NCI-H446 treated with DMSO at 0.1 percent for 48 hours (cell line): ENCODE measurements around the gene PI4K2B.
"Not testable (repeated sequence)": the region's sequence is repeated elsewhere in the genome, so short reads cannot be mapped to it uniquely, and the experiment has no call there.

Experiments used
- DNase-seq: peaks from one replicate; lab custom pipeline; 2025; lab: John Stamatoyannopoulos, UW

PI4K2B gene

DNA sequence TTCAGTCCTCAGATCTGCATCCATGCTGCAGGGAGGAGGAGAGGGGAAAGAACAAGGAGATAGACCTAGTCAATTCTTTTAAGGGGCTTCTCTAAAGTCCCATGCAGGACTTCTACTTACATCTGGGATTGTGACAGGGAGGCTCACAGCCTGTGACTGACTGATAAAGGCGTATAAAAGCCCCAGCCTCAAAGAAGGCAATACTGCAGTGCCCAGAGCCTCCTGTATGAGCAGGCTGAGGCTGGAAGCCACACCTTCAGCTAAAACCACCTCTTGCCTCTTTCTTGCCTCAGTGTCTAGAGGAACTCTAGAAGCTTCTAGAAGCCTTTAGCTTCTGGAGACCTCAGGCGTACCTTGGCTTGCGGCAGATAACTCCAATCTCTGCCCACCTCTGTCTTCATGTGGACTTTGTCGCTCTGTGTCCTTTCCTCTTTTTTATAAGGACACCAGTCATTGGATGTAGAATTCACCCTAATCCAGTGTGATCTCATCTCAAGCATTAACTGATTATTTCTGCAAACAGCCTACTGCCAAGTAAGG is 72.8 kb downstream of the PI4K2B start:
- DNase-seq: no peak

DNA sequence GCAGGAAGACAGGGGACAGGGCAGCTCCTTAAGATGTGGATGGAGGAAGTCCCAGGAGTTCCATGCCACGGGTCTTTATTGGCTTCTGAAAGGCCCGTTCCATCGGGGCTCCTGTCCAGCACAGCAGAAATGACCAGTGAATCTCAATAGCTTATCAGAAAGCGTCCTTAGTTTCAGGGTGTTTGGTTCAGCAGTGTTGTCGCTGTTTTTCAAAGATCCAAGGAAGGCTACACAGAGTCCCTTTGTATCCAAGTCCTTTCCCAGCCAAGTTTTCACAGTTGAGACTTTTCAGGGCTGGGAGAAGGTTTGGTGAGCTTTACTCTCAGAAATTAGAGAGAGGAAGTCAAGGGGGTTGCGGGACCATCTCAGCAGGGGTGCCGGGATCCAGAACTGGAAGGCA is 73.8 kb downstream of the PI4K2B start:
- DNase-seq: no peak

DNA sequence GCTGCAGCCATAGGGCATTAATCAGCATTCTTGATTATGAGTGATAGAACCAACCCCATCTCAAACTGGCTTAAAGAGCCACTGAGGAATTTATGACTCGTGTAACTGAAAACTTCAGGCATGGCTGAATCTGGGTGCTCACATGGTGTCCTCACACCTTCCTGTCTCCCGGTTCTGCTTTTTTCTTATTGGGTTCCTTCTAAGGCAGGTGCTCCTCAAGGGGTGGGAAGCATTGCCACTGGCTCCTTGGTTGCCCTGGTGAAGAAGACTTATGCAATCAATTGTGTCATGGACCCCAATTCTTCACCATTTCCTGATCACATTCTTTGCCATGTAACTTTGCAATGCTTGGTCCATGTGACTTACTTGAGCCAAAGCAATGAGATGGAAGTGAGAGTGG is 74.5 kb downstream of the PI4K2B start:
- DNase-seq: no peak

DNA sequence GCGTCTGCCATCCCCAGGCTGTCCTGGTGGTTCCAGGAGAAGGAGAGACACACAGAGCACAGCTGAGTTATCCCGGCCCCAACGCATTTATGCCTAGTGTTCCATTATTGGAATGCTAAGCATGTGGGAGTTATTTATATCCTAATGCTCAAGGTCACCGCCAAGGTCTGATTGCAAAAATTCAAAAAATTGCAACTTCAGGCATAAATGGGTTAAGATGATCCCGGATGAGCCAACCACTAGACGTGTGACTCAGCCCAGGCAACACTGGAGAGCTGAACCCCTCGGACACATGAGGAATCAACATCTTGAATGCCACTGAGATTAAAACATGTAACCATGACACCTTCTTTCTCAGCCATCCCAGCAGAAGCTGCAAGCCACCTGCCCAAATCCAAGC is 74.9 kb downstream of the PI4K2B start:
- DNase-seq: no peak

DNA sequence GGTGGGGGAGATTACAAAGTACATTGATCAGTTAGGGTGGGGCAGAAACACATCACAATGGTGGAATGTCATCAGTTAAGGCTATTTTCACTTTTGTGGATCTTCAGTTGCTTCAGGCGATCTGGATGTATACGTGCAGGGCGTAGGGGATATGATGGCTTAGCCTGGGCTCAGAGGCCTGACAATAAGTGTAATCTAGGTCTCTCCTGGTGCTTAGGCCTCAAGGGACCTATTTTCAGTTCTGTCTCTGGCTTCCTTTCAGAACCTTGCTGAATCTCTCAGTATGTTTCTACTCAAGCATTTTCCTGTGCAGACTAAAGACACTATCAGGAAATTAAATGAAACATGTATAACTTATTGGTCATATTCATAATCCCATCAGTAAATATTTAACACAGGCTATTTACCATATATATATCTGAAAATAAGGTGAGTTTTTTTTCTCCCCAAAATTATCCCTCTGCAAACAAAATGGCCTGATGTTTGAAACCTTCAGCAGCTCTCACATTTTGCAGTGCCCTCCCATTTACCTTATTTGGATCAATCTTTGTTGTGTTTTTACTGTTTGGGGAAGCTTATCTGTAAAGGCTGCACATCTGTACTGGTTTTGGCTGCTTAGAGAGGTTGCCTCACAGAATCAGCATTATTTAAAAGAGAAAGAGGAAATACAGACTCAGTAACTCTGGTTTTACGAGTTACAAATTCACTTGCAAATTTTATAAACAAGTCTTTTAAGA is 76.4 kb downstream of the PI4K2B start:
- DNase-seq: no peak

DNA sequence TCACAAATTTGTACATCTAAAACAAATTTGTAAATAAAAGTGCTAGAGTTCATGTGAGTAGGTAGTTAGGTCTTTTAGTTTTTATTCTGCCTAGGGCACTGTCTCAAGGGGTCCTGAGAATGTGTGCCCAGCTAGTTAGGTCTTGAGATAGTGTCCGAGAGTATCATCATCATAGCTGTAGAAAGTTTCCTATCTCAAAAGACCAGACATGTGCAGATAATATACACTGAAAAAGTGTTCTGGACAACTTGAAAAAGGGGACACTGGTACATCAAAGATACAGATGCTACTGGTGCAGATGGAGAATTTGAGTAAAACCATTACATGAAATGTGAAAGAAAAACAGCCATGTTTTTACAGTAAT is 77.0 kb downstream of the PI4K2B start:
- DNase-seq: no peak

DNA sequence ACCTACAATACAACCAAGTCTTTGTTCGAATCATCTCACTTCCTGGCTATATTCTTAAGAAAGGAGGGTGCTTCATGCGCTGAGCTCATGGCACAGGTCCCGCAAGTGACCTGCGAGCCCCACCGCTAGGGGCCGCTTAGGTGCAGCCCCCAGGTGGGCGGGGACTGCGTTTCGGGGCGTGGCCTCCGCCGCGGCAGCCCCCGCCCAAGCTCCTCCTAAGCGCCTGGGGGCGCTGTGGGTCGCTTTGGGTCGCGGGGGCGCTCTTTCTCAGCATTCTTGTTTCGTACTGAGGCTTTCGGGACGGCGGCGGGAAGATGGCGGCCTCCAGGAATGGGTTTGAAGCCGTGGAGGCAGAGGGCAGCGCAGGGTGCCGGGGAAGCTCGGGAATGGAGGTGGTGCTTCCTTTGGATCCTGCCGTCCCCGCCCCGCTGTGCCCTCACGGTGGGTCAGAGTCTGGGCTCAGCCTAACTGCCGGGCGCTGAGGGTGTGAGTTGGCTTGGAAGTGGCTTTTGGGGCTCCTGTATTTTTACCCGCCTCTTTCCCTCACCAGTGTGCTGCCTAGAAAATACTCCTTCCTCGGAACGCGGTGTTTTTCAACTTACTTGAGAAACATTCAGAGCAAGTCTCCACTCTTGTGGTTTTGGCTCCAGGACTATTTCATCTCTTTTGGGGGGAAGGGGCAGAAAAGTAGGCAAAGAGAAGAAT is 78.8 kb downstream of the PI4K2B start, which contains the start of gene ZCCHC4:
Gene ZCCHC4 (plus strand): TSS at position 279 of the 705 bp plus-strand sequence. CDS start 36 bp downstream, at position 315.
- DNase-seq: peak; percentile 54

DNA sequence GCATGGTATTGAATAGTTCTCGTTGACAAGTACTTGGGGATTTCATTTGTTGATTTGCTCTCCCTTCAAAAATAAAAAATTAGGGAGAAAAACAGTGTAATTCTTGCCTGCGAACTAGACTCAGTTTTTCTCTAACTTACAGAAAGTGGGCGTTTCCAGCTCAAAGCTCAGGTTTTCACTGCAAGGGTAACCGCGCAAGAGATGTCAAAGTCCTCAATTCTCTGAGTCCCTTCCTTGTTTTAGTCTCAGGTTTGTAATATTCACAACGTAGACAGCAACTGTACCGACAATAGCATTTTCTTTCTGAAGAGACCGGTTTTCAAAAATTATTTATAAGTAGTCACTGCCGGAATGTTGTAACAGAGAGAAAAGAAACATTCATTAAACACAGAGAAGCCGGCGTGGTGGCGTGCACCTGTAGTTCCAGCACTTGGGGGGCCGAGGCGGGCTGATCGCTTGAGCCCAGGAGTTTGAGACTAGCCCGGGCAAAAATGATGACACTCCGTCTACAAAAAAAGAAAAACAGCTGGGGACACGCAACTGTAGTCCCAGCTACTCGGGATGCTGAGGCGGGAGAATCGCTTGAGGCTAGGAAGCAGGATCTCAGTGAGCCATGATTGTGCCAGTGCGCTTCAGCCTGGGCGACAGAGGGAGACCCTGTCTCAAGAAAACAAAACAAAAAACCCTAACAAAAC is 79.5 kb downstream of the PI4K2B start:
- no peak for DNase-seq

DNA sequence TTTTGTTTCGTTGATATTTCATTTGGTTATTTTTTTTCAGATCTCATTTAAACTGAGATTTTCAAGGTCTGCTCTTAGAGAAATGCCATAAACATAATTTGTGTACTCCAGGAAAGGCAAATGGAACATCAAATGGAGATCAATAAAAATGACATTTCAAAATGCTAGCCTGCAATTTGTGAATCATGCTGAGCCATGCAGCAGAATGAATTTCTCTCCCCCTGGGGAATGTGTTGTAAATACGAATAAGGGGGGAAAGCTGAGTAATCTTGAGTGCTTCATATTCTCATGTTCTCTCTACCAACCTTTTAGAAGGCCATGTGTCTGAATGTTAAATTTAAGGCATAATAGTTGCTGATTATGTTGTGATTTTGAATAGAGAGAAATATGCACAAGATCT is 86.5 kb downstream of the PI4K2B start:
- DNase-seq: no peak

DNA sequence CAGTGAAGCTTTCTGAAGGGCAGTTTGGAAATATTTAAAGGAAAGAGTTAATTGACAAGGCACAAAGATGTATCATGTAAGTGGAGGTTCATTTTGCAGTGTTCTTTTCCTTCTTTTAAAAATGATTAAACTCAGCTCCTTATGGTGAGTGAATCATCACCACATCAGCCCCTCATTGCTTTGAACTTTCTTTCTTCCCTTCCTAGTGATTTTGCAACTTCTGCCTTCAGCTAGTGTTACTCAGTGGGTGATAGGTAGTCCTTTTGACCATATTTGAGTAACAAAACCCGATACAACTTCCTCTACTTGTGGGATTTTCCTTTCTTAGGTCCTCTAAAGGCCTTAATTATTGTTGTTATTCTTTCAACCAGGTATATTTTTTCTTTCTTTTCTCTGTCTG is 86.9 kb downstream of the PI4K2B start:
- DNase-seq: no peak

DNA sequence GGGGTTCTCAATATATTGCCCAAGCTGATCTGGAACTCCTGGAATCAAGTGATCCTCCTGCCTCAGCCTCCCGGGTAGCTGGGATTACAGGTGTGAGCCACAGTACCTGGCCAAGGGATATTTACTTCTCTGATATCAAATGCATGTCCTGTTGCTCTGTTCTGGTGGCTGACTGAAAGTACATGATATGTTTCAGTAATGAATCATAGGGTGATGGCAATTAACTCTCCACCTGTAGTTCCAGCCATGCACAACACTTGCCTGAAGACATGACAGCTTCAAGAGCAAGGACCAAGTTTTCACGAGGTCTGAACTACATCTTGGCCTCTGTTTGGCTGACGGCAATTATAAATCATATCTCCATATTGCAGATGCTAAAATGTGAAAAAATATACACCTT is 87.9 kb downstream of the PI4K2B start:
- DNase-seq: no peak

DNA sequence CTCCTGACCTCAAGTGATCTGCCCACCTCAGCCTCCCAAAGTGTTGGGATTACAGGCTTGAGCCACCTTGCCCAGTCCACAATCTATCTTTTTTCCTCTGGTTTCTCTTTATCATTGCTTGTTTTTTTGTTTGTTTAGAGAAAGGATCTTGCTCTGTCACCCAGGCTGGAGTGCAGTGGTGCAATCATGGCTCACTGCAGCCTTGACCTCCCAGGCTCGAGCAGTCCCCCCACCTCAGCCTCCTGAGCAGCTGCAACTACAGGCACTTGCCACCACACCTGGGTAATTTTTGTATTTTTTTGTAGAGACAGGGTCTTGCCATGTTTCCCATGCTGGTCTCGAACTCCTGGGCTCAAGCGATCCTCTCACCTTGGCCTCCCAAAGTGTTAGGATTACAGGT is 94.6 kb downstream of the PI4K2B start:
- not testable (repeated sequence) for DNase-seq
